ENCODE results near the gene SSNA1. TPM values are rescaled to one million over a fixed set of nuclear protein-coding genes. Genes with fewer than 3 reads are reported as not detected.

The SSNA1 gene
- total RNA-seq, 6 experiments from 2014 or later = 21.5 to 53.3 (median 25.5) TPM

DNA sequence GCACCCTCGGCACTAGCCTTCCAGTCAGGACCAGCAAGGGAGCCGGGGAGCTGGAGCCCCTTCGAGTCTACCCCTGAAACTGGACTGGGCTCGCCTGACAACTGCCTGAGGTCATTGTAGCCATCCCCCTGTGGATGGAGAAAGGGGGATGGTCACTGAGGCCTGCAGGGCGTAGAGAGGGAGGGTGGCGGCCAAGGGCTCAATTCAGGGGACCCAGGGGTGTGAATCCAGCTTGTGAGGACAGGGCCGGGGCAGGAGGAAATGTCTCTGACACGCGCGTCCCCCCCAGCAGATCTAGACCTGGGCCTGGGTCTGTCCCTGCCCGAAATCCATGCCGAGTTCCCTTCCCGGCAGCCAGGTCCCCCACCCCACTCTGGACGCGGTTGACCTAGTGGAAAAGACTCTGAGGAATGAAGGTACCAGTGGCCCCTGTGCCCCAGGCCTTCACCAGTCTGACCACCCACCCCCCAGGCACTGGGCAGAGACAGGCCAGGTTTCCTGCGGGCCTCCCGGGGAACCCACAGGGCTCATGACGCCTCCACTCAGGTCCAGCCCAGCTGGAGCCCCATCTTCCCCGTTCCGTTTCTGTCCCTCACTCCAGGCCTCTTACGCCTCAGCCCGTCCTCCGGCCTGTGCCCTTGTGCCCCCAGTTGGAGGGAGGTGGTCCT lies 43.0 kb downstream of the SSNA1 start:
- H3K9me3 ChIP-seq = no peaks in the 10 kb centered on the region
- ATAC-seq (no peak), DNase-seq (no peak)
- H3K27me3 ChIP-seq = no peaks in the 10 kb centered on the region
- WGBS (ENCODE audit: insufficient coverage, low coverage, low lambda C conversion rate, missing lambda C conversion rate) = 63% methylated on average over 3 of the region's 23 CpGs
- H3K36me3 ChIP-seq = no peaks in the 10 kb centered on the region
- TF ChIP-seq POLR2A (IDR thresholded peaks at IDR 0.05) = no peak
- TF ChIP-seq, protein P1, sequence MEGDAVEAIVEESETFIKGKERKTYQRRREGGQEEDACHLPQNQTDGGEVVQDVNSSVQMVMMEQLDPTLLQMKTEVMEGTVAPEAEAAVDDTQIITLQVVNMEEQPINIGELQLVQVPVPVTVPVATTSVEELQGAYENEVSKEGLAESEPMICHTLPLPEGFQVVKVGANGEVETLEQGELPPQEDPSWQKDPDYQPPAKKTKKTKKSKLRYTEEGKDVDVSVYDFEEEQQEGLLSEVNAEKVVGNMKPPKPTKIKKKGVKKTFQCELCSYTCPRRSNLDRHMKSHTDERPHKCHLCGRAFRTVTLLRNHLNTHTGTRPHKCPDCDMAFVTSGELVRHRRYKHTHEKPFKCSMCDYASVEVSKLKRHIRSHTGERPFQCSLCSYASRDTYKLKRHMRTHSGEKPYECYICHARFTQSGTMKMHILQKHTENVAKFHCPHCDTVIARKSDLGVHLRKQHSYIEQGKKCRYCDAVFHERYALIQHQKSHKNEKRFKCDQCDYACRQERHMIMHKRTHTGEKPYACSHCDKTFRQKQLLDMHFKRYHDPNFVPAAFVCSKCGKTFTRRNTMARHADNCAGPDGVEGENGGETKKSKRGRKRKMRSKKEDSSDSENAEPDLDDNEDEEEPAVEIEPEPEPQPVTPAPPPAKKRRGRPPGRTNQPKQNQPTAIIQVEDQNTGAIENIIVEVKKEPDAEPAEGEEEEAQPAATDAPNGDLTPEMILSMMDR (IDR thresholded peaks at IDR 0.05) = no peak
- peaks cover 0 to 3% (median 0%) of the 10 kb centered on the region in 4 donors for H3K4me1 ChIP-seq
- H3K4me3 ChIP-seq = no peak overlapping the region
- H3K27ac ChIP-seq = no peak overlapping the region
- intact Hi-C loops (cut with DNase I) = loop anchor here (5.0 to 10.0 kb wide), 4 partner anchors 47 to 114 kb away; partner anchors contain the start of genes ANAPC2 (in 1 of the 2) and SSNA1 (in 1 of the 2)

DNA sequence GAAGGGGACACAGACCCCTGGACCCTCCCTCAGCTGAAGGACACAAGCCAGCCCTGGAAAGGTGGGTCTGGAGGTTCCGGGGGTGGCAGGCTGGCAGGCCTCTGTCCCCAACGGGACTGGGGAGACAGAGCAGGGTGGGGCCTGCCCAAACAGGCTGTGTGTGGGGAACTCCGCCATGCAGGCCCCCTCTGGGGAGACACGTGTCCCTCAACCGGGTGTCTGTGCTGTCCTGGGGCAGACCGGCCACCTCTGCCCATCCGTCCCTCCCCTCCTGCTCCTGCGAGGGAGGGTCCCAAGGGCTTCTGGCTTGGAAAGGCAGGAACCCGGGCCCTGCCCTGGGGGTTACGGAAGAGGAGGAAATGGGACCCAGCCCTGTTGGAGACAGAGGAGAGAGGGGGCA lies 43.6 kb downstream of the SSNA1 start:
- H3K9me3 ChIP-seq = no peaks in the 10 kb centered on the region
- TF ChIP-seq POLR2A (IDR thresholded peaks at IDR 0.05) = no peak
- TF ChIP-seq, protein P1 (IDR thresholded peaks at IDR 0.05) = no peak
- peaks cover 0 to 6% (median 0%) of the 10 kb centered on the region in 4 donors for H3K4me1 ChIP-seq
- H3K4me3 ChIP-seq = no peak overlapping the region
- no peaks in the 10 kb centered on the region for H3K36me3 ChIP-seq
- no peak for DNase-seq
- H3K27ac ChIP-seq = no peak overlapping the region
- intact Hi-C loops (cut with DNase I) = loop anchor here (5.0 to 10.0 kb wide), 4 partner anchors 47 to 115 kb away; partner anchors contain the start of genes ANAPC2 (in 1 of the 2) and SSNA1 (in 1 of the 2)
- ATAC-seq = no peak
- 60% methylated on average over 1 of the region's 10 CpGs for WGBS (ENCODE audit: insufficient coverage, low coverage, low lambda C conversion rate, missing lambda C conversion rate)
- no peaks in the 10 kb centered on the region for H3K27me3 ChIP-seq

GRCh38 chr9:137232510-137232909 lies 44.0 kb downstream of the SSNA1 start:
- WGBS (ENCODE audit: insufficient coverage, low coverage, low lambda C conversion rate, missing lambda C conversion rate) = no CpG with 5 or more reads among the region's 24 CpGs
- no peaks in the 10 kb centered on the region for H3K27me3 ChIP-seq
- H3K4me3 ChIP-seq = no peak overlapping the region
- intact Hi-C loops (cut with DNase I) = loop anchor here (5.0 to 10.0 kb wide), 4 partner anchors 48 to 115 kb away; partner anchors contain the start of genes ANAPC2 (in 1 of the 2) and SSNA1 (in 1 of the 2)
- H3K4me1 ChIP-seq = peaks cover 0 to 6% (median 0%) of the 10 kb centered on the region in 4 donors
- DNase-seq (no peak), ATAC-seq (no peak)
- no peaks in the 10 kb centered on the region for H3K9me3 ChIP-seq
- no peaks in the 10 kb centered on the region for H3K36me3 ChIP-seq
- H3K27ac ChIP-seq = no peak overlapping the region
- TF ChIP-seq, protein P1 (IDR thresholded peaks at IDR 0.05) = no peak
- no peak for TF ChIP-seq POLR2A (IDR thresholded peaks at IDR 0.05)

DNA sequence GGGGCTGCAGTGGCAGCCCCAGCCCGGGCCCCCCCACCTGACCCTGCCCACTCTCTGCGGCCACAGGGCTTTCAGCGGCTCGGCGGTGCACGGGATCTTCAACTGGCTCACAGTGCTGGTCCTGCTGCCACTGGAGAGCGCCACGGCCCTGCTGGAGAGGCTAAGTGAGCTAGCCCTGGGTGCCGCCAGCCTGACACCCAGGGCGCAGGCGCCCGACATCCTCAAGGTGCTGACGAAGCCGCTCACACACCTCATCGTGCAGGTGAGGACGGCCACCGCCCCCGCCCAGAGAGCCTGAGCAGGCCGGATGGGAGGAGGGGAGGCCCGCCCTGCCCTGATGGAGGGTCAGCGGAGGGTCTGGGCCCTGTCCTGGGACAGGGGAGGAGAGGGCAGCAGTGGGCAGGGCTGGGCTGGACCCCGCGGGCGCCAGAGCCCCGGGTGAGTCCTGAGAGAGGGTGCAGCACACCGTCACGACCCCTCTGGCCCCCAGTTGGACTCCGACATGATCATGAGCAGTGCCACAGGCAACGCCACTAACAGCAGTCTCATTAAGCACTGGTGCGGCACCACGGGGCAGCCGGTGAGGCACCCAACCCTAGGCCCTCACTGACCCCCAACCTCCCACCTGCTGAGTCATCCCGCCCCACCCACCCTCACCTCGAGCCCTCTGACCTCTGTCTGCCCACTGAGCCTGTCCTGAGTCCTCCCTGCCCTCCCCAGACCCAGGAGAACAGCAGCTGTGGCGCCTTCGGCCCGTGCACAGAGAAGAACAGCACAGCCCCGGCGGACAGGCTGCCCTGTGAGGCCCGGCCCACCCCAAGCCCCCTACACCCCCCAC lies 44.9 kb downstream of the SSNA1 start:
- no peaks in the 10 kb centered on the region for H3K9me3 ChIP-seq
- no peak overlapping the region for H3K27ac ChIP-seq
- WGBS (ENCODE audit: insufficient coverage, low coverage, low lambda C conversion rate, missing lambda C conversion rate) = 31% methylated on average over 3 of the region's 40 CpGs
- no peak for TF ChIP-seq POLR2A (IDR thresholded peaks at IDR 0.05)
- TF ChIP-seq, protein P1 (IDR thresholded peaks at IDR 0.05) = no peak
- no peaks in the 10 kb centered on the region for H3K36me3 ChIP-seq
- DNase-seq (no peak), ATAC-seq (no peak)
- H3K4me3 ChIP-seq = no peak overlapping the region
- no peaks in the 10 kb centered on the region for H3K27me3 ChIP-seq
- intact Hi-C loops (cut with DNase I) = loop anchor here (5.0 to 10.0 kb wide), 4 partner anchors 49 to 116 kb away; partner anchors contain the start of genes ANAPC2 (in 1 of the 2) and SSNA1 (in 1 of the 2)
- peaks cover 0 to 6% (median 0%) of the 10 kb centered on the region in 4 donors for H3K4me1 ChIP-seq
